ENCODE results near the gene CD248.

CD248 gene, protein sequence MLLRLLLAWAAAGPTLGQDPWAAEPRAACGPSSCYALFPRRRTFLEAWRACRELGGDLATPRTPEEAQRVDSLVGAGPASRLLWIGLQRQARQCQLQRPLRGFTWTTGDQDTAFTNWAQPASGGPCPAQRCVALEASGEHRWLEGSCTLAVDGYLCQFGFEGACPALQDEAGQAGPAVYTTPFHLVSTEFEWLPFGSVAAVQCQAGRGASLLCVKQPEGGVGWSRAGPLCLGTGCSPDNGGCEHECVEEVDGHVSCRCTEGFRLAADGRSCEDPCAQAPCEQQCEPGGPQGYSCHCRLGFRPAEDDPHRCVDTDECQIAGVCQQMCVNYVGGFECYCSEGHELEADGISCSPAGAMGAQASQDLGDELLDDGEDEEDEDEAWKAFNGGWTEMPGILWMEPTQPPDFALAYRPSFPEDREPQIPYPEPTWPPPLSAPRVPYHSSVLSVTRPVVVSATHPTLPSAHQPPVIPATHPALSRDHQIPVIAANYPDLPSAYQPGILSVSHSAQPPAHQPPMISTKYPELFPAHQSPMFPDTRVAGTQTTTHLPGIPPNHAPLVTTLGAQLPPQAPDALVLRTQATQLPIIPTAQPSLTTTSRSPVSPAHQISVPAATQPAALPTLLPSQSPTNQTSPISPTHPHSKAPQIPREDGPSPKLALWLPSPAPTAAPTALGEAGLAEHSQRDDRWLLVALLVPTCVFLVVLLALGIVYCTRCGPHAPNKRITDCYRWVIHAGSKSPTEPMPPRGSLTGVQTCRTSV

DNA sequence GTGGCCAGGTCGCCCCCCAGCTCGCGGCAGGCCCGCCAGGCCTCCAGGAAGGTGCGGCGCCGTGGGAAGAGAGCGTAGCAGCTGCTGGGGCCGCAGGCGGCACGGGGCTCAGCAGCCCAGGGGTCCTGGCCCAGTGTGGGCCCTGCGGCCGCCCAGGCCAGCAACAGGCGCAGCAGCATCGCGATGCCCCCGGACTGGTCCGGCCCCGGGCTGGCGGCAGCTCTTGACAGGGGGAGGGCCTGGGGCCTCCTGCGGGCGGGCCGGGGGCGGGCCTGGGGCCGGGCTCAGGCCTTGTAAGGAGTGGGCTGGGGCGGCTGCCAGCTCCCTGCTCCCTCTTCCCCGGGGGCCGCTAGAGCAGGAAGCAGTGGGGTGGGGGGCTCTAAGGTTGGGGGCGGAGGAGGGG is at the start of gene CD248:
CD248 (minus strand) TSS at position 196 of the 403 bp plus-strand sequence; CDS start at position 179, 17 bp downstream.
- H3K9me3 ChIP-seq (ENCODE audit: control insufficient read depth, insufficient read depth, low read length): no peaks in the 10 kb centered on the region
- no CpG with 5 or more reads among the region's 29 CpGs for WGBS (ENCODE audit: insufficient coverage, insufficient read length)
- H3K27ac ChIP-seq (ENCODE audit: low read length): no peak within 1 kb of the TSS
- H3K4me3 ChIP-seq (ENCODE audit: low read length): no peak within 1 kb of the TSS
- peaks cover 19% of the 10 kb centered on the region for H3K4me1 ChIP-seq (ENCODE audit: control insufficient read depth, insufficient read depth, low read length)
- H3K27me3 ChIP-seq (ENCODE audit: control insufficient read depth, insufficient read depth, low read length): no peaks in the 10 kb centered on the region
- no peaks in the 10 kb centered on the region; the same call in 1 of the 2 replicates for H3K36me3 ChIP-seq (ENCODE audit: control insufficient read depth, insufficient read depth, low read length)
- no peak for DNase-seq (ENCODE audit: low read depth, low spot score)

DNA sequence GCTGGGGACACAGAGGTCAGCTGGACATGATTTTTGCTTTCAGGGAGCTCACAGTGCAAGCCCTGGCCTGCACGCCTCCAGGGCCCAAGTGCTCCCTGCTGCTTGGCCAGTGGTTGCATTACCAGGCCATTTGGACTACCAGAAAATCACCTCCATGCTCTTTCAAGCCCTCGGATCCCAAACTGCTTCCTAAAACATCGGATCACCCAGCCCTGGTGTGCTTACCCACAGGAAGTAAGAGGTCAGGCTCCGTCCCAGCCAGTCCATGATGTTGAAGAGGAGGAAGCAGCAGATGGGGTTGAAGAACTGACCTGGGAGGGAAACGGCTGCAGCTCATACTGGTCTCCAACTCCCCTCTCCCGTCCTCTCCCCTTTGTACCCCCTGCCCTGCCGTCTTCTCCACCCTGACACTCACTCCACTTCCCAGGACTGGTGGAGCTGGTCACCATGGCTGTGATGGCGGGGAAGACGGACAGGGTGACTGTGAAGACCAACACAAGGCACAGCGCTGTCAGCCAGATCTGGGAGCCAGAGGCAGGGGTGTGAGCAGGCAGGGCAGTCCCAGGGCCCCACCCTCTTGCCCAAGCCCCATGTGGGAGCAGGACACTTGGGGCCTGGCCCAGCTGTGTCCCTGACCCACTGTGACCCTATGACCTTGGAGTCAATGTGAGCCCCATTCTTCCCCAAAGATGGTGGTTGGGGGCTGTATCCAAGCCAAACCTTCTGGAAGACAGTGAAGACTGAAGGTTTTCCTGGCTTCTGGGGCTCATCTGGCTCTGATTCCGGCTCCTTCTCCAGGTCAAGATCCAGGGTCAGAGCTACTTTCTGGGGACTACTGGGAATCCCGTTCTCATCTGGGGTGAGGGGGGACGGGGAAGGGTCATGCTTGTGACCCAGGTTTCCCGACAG is 49.1 kb upstream of the CD248 start:
- no CpG with 5 or more reads among the region's 14 CpGs for WGBS (ENCODE audit: insufficient coverage, insufficient read length)
- peaks cover 51% of the 10 kb centered on the region for H3K36me3 ChIP-seq (ENCODE audit: control insufficient read depth, insufficient read depth, low read length)
- H3K4me3 ChIP-seq (ENCODE audit: low read length): no peak overlapping the region

DNA sequence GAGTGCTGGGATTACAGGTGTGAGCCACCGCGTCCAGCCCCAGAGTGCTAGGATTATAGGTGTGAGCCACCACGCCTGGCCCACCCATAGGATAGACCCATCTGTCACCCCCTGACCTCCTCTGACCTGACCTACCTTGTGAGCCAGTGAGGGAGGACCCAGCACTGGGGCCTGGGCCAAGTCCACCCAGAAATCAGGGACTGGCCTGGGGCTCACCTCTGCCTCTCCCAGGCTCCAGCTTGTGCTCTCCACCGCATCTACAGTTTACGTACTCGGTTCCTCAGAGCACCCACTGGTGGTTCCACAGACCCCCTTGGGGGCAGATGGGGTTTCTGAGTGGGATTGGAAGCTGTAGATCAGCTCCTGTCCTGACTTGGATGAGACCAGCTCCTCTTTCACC is 48.3 kb upstream of the CD248 start:
- Histone ChIP-seq H3K9me3 (ENCODE audit: control insufficient read depth, insufficient read depth, low read length) (no peaks in the 10 kb centered on the region), H3K36me3 (ENCODE audit: control insufficient read depth, insufficient read depth, low read length) (peaks cover 51% of the 10 kb centered on the region), H3K27me3 (ENCODE audit: control insufficient read depth, insufficient read depth, low read length) (no peaks in the 10 kb centered on the region), H3K4me3 (ENCODE audit: low read length) (no peak overlapping the region), H3K27ac (ENCODE audit: low read length) (no peak overlapping the region), H3K4me1 (ENCODE audit: control insufficient read depth, insufficient read depth, low read length) (peaks cover 7% of the 10 kb centered on the region)
- no peak for DNase-seq (ENCODE audit: low read depth, low spot score)
- WGBS (ENCODE audit: insufficient coverage, insufficient read length): no CpG with 5 or more reads among the region's 6 CpGs

More for the DNA sequence above, 49.1 kb upstream of the CD248 start:
- H3K9me3 ChIP-seq (ENCODE audit: control insufficient read depth, insufficient read depth, low read length): no peaks in the 10 kb centered on the region
- no peaks in the 10 kb centered on the region for H3K27me3 ChIP-seq (ENCODE audit: control insufficient read depth, insufficient read depth, low read length)
- peaks cover 7% of the 10 kb centered on the region for H3K4me1 ChIP-seq (ENCODE audit: control insufficient read depth, insufficient read depth, low read length)
- no peak for DNase-seq (ENCODE audit: low read depth, low spot score)
- no peak overlapping the region for H3K27ac ChIP-seq (ENCODE audit: low read length)

DNA sequence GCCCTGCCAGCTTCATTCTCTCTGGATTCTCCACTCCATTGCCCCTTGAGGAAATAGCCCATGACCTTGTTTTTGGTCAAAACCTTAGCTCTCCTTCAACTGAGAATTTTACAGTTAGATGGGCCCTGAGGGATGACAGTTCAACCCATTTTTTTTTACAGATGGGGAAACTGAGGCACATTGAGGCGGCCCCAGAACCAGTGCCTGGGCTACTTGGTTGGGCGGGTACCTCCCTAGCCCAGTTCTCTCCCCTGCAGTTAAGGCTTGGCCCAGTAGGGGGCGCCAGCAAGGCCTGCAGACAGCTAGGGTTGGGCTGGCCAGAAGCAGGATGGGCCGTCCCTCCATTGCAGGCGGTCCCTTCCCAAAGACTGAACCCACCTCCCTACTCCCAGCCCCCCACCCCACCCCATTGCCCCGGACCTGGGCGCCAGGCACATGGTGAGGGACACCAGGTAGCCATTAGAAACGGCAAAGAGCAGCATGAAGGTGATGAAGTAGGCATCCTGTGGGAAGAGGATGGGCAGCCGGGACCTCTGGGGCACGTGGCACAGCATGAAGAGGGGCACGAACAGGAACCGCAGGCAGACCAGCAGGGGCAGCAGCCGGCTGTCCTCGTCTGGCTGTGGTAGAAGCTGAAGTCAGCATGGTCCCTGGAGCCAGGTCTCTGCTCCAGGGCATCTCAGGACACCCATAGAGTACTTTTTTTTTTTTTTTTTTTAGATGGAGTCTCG is 47.1 kb upstream of the CD248 start:
- Histone ChIP-seq H3K27me3 (ENCODE audit: control insufficient read depth, insufficient read depth, low read length) (no peaks in the 10 kb centered on the region), H3K4me3 (ENCODE audit: low read length) (no peak overlapping the region), H3K27ac (ENCODE audit: low read length) (no peak overlapping the region), H3K4me1 (ENCODE audit: control insufficient read depth, insufficient read depth, low read length) (no peaks in the 10 kb centered on the region), H3K36me3 (ENCODE audit: control insufficient read depth, insufficient read depth, low read length) (peaks cover 47% of the 10 kb centered on the region), H3K9me3 (ENCODE audit: control insufficient read depth, insufficient read depth, low read length) (no peaks in the 10 kb centered on the region)
- no CpG with 5 or more reads among the region's 15 CpGs for WGBS (ENCODE audit: insufficient coverage, insufficient read length)
- DNase-seq (ENCODE audit: low read depth, low spot score): no peak

DNA sequence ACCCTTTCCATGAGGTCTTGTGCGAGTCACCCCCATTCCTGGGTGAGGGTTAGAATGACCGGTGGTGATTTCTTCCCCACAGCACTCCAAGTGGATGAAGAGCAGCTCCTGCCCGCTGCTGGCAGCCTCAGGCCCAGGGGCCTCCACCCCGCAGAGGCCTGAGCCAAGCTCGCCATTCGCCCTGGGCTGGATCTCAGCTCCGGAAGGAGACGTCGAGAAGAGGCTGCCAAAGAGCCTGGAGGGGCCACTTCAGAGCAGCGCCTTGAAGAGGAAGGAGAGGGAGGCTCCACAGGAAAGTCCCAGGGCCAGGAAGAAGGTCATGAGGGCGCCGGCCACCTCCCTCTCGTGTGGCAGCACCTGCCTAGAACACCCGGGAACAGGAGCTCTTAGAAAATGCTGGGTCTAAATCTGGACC is 46.4 kb upstream of the CD248 start:
- no peak overlapping the region for H3K4me3 ChIP-seq (ENCODE audit: low read length)
- no peak for DNase-seq (ENCODE audit: low read depth, low spot score)
- H3K9me3 ChIP-seq (ENCODE audit: control insufficient read depth, insufficient read depth, low read length): no peaks in the 10 kb centered on the region
- H3K27ac ChIP-seq (ENCODE audit: low read length): no peak overlapping the region
- H3K4me1 ChIP-seq (ENCODE audit: control insufficient read depth, insufficient read depth, low read length): no peaks in the 10 kb centered on the region
- H3K36me3 ChIP-seq (ENCODE audit: control insufficient read depth, insufficient read depth, low read length): peaks cover 39% of the 10 kb centered on the region
- no CpG with 5 or more reads among the region's 14 CpGs for WGBS (ENCODE audit: insufficient coverage, insufficient read length)
- no peaks in the 10 kb centered on the region for H3K27me3 ChIP-seq (ENCODE audit: control insufficient read depth, insufficient read depth, low read length)

DNA sequence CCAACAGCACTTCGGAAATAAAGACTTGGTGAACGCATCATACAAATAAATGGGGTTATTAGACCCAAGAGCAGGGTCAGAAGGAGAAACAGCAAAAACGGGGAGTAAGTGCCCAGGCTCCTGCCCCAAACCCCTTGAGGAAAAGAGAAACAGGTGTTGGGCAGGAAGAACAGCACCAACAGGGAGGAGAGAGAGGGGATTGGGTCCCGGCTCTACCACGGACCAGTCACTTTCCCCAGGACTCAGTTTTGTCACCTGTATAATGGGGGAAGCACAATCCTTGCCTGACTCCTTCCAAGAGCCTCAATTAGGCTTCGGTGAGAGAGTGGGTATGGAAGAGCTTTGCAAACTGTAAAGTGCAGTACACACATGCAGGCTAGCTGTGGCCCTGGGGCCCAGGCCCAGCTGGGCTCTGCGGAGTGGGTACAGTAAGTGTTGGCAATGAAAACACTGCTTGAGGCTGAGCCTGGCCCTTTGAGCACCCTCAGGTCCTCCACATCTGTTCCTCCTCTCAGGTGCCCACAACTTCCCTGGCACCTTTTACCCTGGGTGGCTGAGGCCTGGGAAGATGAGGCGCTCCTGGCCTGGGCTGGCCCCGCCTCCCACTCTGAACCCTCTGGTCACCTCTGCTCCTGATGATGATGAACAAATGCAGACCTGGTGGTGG is 45.8 kb upstream of the CD248 start:
- WGBS (ENCODE audit: insufficient coverage, insufficient read length): no CpG with 5 or more reads among the region's 9 CpGs
- Histone ChIP-seq H3K27me3 (ENCODE audit: control insufficient read depth, insufficient read depth, low read length) (no peaks in the 10 kb centered on the region), H3K27ac (ENCODE audit: low read length) (no peak overlapping the region)

DNA sequence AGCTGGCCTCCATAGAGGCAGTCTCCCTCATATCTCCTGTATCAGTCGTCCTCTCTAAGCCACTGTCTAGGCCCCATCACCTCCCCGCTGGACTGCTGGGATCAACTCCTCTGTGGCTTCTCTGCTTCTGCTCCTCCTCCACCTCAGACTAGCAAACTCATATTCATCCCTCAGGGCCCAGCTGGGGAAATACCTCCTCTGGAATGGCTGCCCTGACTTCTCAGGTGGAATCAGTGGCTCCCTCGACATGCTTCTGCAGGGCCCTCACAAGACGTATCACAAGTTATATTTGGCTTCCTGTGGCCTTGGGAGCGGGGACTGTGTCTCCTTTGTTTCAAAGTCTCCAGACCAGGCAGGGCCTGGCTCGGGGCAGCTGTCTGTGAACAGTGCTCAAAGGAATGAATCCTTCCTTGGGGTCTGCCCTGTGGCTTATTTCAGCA is 44.7 kb upstream of the CD248 start:
- DNase-seq (ENCODE audit: low read depth, low spot score): no peak
- no peak overlapping the region for H3K27ac ChIP-seq (ENCODE audit: low read length)
- no peaks in the 10 kb centered on the region for H3K9me3 ChIP-seq (ENCODE audit: control insufficient read depth, insufficient read depth, low read length)
- H3K36me3 ChIP-seq (ENCODE audit: control insufficient read depth, insufficient read depth, low read length): peaks cover 24% of the 10 kb centered on the region
- no peaks in the 10 kb centered on the region for H3K27me3 ChIP-seq (ENCODE audit: control insufficient read depth, insufficient read depth, low read length)
- WGBS (ENCODE audit: insufficient coverage, insufficient read length): no CpG with 5 or more reads among the region's 6 CpGs
- H3K4me3 ChIP-seq (ENCODE audit: low read length): no peak overlapping the region
- H3K4me1 ChIP-seq (ENCODE audit: control insufficient read depth, insufficient read depth, low read length): no peaks in the 10 kb centered on the region

More for the DNA sequence above, 45.8 kb upstream of the CD248 start:
- Histone ChIP-seq H3K4me3 (ENCODE audit: low read length) (no peak overlapping the region), H3K4me1 (ENCODE audit: control insufficient read depth, insufficient read depth, low read length) (no peaks in the 10 kb centered on the region), H3K9me3 (ENCODE audit: control insufficient read depth, insufficient read depth, low read length) (no peaks in the 10 kb centered on the region), H3K36me3 (ENCODE audit: control insufficient read depth, insufficient read depth, low read length) (peaks cover 34% of the 10 kb centered on the region)
- DNase-seq (ENCODE audit: low read depth, low spot score): no peak

DNA sequence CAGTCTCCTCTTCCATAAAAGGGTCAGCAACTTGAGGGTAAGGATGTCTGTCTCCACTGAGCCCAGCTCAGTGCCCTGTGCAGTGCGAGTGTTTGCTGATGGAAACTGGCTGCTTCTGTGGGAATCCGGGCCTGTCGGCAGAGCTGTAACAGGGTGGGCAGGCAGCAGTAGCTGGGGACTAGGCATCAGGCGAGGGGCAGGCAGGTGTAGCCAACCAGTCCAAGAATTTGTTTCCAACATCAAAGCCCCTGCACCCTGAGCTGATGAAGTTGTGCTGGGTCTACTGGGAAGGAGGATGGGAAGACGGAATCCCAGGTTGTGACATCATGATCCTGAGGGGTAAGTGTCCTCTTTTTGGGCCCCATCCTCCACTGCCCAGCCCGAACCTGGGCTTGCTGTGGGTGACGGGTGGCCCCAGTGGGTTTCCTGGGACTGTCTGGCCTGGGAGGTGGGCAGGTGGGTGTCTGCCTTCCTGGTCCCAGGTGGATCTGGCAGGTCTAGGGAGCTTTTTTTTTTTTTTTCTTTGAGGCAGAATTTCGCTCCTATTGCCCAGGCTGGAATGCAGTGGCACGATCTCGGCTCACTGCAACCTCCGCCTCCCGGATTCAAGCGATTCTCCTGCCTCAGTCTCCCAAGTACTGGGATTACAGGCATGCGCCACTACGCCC is 43.7 kb upstream of the CD248 start:
- H3K4me3 ChIP-seq (ENCODE audit: low read length): no peak overlapping the region
- DNase-seq (ENCODE audit: low read depth, low spot score): no peak
- peaks cover 17% of the 10 kb centered on the region for H3K36me3 ChIP-seq (ENCODE audit: control insufficient read depth, insufficient read depth, low read length)
- no peaks in the 10 kb centered on the region for H3K27me3 ChIP-seq (ENCODE audit: control insufficient read depth, insufficient read depth, low read length)
- H3K27ac ChIP-seq (ENCODE audit: low read length): no peak overlapping the region
- WGBS (ENCODE audit: insufficient coverage, insufficient read length): no CpG with 5 or more reads among the region's 15 CpGs
- no peaks in the 10 kb centered on the region for H3K4me1 ChIP-seq (ENCODE audit: control insufficient read depth, insufficient read depth, low read length)
- no peaks in the 10 kb centered on the region for H3K9me3 ChIP-seq (ENCODE audit: control insufficient read depth, insufficient read depth, low read length)

DNA sequence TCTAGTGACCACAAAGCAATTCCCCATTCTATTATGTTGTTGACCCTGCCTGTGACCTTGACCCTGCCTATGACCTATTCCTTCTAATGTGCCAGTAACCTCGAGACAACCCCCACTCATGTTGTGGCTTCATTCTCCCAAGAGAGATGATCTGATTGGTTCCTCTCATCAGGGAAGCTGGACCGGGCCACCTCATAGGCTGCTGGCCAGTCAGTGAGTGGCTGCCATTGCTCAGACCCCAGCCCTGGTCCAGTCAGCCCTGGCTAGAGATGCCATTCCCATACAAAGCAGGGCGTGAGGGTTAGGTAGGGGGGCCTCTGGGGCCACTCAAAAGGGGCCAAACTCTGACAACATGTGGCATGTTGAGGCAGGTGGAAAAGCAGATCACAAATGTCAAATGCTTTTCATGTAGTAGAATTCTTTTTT is 42.8 kb upstream of the CD248 start:
- no peak for DNase-seq (ENCODE audit: low read depth, low spot score)
- WGBS (ENCODE audit: insufficient coverage, insufficient read length): no CpG with 5 or more reads among the region's 3 CpGs
- H3K27me3 ChIP-seq (ENCODE audit: control insufficient read depth, insufficient read depth, low read length): no peaks in the 10 kb centered on the region
- peaks cover 11% of the 10 kb centered on the region for H3K36me3 ChIP-seq (ENCODE audit: control insufficient read depth, insufficient read depth, low read length)
- no peaks in the 10 kb centered on the region for H3K9me3 ChIP-seq (ENCODE audit: control insufficient read depth, insufficient read depth, low read length)
- no peak overlapping the region for H3K4me3 ChIP-seq (ENCODE audit: low read length)
- no peak overlapping the region for H3K27ac ChIP-seq (ENCODE audit: low read length)
- H3K4me1 ChIP-seq (ENCODE audit: control insufficient read depth, insufficient read depth, low read length): no peaks in the 10 kb centered on the region

Data from iPS DF 6.9 (cell line).